Activated T-cell treated with anti-CD3 and anti-CD28 coated beads for 4 hours (primary cell): ENCODE data around the gene SGCA.

ENCODE experiments used
- DNase-seq: peaks from one replicate; pipeline ENCODE4 v3.0.0-alpha.2; 2020

SGCA gene

DNA sequence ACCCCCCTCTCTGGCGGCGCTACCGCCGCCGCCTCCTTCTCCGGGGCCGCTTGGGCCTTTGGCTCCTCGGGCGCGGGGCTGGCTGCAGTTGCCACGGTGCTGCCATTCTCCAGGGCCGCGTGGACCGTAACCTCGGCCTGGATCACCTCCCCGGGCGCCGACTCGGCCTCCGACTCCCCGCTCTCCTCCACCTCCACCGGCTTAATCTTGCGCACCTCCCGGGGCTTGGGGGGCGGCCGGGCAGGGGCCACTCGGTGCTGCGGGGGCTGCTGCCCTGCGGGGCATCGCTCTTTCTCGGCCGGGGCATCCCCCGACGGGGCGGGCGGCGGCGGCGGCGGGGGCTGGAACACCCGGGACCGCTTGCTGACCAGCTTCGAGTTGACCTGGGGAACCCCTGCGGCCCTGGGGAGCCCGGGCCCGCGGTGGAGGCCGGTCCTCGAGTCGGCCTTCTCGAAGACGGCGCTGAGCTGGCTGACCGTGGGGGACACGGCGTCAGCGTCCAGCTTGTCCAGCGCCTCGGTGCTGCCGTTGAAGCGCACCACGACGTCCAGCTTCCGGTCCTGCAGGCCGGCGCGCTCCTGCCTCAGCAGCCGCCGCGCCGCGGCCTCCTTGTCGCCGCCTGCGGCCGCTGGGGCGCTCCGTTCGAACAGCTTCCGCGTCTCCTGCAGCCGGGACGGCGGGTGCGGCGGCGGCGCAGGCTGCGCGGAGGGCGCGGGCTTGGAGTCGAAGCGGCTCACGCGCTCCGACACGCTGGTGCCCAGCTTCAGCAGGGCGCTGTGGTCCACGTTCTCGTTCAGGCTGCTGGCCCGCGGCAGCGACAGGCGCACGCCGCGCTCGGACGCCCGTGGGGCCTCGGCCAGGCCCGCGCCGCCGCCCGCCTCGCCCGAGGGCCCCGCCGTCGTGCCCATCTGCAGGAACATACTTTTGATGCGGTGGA lies 16.1 kb upstream of the SGCA start:
- no peak for DNase-seq

- no peak for DNase-seq
Measured at GRCh38 chr17:50150354-50151040, 15.3 kb upstream of the SGCA start, which contains the start of gene PPP1R9B. Gene PPP1R9B (minus strand): TSS chr17:50150677. CDS start chr17:50150513, 164 bp downstream.

DNA sequence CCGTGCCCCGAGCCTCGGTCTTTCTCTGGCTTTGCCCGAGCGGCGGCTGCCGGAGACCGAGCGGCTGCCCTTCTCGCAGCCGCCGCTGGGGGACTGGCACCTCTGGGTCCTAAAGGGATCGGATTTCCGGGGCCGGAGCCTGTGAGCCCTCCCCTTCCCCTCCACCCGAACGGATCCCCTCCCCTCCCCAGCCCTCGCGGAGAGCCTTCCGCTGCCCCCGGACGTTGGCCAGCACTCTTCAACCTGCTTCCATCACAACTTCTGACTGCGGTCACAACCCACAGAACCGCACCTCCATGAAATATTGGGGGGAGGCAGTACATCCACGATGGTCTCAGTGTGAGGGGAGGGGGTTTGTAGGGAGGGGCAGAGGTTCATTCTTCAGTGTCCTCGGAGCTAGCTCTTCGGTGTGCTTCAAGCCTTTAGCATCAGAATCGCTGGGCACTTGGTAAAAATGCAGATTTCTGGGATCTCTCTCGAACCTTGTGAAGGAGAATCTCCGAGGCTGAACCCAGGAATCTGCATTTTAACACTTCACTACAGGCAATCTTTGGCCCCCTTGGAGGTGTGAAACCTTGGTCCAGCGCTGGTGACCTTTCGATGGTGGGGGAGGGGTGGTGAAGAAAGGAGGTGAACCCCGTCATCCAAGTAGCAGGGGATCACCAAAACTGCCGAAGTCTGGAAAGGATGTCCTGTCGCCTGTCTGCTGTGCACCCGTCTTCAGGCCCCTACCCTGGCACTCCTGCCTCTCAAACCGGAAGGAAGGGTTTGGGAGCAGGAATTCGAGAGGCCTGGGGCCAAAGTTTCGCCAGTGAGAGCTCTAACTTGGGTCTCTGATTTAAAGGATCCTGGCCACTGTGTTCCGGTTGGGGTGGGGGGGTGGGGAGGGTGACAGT lies 14.5 kb upstream of the SGCA start:
- DNase-seq, result peak; percentile 72

GRCh38 chr17:50151937-50152547 lies 13.8 kb upstream of the SGCA start:
- no peak for DNase-seq

DNA sequence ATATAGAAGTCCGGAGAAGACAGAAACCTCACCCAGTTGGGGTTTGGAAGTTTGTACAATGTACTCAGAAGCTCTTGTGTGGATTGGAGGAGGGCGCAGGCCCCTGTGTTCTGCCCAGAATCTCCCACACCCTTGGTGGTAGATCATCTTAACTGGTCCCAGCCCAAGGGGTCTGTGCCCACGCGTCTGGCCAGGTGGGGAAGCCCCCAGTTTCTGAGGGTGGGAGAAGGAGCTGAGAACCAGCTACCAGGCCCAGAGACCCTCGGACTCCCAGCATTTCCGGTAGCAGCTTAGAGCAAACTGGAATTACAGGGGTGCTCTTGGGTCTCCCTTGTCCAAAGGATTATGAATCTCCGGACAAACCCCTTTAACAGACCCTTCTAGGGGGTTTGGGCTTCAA lies 13.1 kb upstream of the SGCA start:
- DNase-seq, result no peak

GRCh38 chr17:50153650-50154575 lies 11.9 kb upstream of the SGCA start:
- DNase-seq, result no peak

DNA sequence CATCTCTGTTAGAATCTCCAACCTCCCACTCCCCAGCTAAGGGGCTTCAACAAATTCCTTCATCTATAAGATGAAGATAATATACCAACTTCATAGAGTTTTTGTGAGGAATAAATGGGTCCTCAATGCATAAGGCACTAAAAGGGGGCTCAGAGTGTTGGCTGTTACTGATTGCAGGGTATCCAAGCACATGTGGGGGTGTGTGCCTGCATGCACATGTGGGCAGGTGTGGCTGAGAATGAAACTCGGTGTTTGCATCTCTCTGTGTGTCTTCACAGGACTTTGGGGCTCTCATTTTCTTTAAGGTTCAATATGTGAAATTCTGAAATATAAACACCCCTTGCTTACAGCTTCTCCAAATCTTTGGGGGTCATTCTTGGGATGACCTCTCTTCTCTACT lies 11.2 kb upstream of the SGCA start:
- DNase-seq, result no peak

GRCh38 chr17:50155115-50155819 lies 10.5 kb upstream of the SGCA start:
- no peak for DNase-seq

GRCh38 chr17:50157891-50158290 lies 7.9 kb upstream of the SGCA start:
- no peak for DNase-seq

DNA sequence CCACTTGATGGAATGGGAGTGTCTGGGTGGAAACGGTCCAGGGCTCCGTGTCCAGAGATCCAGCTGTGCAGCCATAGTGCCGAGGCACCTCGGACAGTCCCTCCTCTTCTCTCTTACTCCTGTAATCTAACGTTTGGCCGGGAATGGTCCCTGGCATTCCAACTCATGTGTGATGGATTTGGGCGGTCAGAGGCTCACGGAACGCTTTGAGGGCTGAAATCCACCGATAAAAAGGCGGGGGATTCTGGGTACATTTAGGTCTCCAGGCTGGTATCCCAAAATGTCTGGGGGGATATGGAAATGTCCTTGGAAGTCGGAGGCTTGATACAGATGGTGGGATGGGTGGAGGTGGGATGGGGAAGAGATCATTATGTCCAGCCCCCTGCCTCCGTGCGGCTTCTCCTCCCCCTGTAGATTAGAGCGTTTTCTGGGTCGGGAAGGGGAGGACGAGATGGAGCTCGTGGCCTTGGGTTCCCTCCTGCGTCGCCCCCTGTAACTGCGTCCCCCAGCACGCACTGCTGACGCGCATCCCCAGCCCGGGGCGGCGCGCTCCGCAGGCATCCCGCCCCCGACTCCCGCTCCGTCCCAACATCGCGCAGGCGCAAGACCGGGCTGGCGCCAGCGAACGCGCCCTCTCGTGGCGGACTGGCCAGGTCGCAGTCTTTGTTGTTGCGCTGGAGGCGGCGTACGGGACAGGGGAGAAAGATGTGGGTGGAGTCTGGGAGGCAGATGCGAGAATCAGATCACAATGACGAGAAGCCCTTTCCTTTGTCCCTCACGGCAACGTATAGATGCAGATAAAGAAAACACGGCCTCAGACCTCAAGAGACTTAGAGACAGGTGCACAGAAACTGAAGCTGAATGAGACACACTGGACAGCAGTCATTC lies 4.5 kb upstream of the SGCA start:
- DNase-seq, result peak; percentile 94

DNA sequence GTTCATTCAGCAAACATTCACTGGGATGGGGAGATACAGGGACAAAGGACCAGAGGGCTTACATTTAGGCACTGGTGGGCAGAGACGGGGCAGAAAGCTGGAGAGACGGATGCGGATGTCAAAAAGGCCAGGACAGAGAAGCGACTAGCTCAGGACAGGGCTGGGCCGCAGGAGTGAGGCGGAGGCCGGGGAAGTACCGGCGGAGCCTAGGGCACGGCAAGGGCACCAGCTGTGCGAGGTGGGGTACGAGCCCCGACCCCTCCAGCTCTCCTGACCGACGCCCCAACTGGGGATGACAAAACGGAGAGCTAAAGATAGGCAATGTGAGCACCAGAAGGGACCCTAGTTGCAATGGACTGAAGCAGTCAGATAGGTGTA lies 3.9 kb upstream of the SGCA start:
- DNase-seq, result no peak

GRCh38 chr17:50162466-50163254 lies 3.1 kb upstream of the SGCA start:
- no peak for DNase-seq

- DNase-seq, result no peak
Measured at GRCh38 chr17:50163843-50164696, 1.7 kb upstream of the SGCA start.

DNA sequence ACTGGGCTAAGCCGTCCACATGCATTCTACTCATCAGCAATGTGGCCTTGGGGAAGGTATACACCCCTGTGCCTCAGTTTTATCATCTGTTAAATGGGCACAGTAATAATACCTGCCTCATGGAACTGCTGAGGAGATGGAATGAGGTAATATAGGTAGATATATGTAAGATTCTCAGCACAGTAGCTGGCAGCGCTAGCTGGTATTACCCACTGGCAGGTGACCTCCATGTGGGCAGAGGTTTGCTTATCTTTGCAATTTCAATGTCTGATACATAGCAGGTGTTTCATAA lies 1.2 kb upstream of the SGCA start:
- no peak for DNase-seq

DNA sequence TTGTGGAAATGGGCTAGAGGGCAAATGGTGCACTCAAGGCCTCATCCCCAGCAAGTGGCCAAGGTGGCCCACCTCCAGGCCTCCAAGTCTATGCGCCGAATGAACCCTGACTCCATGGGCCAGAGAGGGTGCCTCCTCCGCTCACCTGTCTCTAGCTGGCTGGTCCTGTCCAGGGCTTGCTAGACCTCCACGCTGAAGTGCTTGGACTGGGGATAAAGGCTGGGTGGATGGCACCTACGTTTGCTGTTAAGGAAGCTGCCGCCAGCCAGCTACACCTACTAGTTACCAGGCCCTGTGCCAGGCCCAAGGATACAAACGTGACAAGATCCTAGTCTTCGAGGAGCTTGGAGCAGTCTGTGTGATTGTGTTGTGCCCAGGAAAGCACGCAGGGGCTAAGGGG lies 739 bp upstream of the SGCA start:
- DNase-seq, result no peak

DNA sequence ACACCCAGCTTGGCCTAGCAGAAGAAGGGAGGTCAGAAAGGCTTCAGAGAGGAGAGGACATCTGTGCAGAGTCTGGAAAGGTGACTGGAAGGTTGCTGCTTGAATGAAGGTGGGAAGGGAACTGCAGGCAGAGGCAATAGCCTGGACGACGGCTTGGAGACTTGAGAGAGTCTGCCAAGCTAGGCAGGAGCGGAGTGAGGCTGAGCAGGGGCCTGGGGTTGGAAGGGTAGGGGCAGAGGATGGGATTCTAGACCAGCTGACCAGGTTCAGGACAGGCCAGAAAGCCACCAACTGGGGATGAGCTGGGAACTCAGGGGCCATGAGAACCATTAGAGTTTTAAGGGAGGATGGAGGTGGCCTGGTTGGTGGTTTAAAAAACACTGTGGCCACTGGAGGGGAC lies 339 bp upstream of the SGCA start:
- no peak for DNase-seq

GRCh38 chr17:50166518-50167181 lies 845 bp downstream of the SGCA start:
- DNase-seq, result no peak

DNA sequence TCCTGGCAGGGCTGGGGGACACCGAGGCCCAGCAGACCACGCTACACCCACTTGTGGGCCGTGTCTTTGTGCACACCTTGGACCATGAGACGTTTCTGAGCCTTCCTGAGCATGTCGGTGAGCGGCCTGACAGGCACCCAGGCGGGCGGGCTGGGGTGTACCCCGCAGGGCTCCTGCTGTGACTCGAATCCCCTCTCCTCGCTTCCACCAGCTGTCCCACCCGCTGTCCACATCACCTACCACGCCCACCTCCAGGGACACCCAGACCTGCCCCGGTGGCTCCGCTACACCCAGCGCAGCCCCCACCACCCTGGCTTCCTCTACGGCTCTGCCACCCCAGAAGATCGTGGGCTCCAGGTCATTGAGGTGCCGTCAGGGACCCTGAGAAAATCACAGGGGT lies 1.6 kb downstream of the SGCA start:
- no peak for DNase-seq
